COLO668 (cell line): Measurements from ENCODE around the gene POLR2A.
"Not testable (repeated sequence)": the region's sequence is repeated elsewhere in the genome, so short reads cannot be mapped to it uniquely, and the experiment has no call there.

Experiments
- DNase-seq: peaks from one replicate; lab custom pipeline; 2025; ENCODE audit not compliant: unreplicated experiment; lab: John Stamatoyannopoulos, UW

The POLR2A gene

GRCh38 chr17:7478276-7479212 lies 5.6 kb upstream of the POLR2A start:
- peak; percentile 7 for DNase-seq

- DNase-seq: peak; percentile 57
These were observed 4.7 kb upstream of the POLR2A start, which contains the start of gene ZBTB4 for GRCh38 chr17:7479213-7480088. Gene ZBTB4 (minus strand): TSS chr17:7479631. CDS start chr17:7466801, 12,830 bp downstream.

- no peak for DNase-seq
These were observed 4.1 kb upstream of the POLR2A start for GRCh38 chr17:7480089-7480384.

GRCh38 chr17:7481275-7481674 lies 2.9 kb upstream of the POLR2A start, which contains the start of gene SLC35G6:
Gene SLC35G6 (plus strand): TSS chr17:7481446. CDS start chr17:7481517, 71 bp downstream.
- DNase-seq: not testable (repeated sequence)

- not testable (repeated sequence) for DNase-seq
These were observed 2.1 kb upstream of the POLR2A start for GRCh38 chr17:7481842-7482741.

- not testable (repeated sequence) for DNase-seq
These were observed 1.5 kb upstream of the POLR2A start for GRCh38 chr17:7482742-7483088.

- DNase-seq: peak; percentile 86
These were observed 705 bp upstream of the POLR2A start for GRCh38 chr17:7483255-7484066.

GRCh38 chr17:7484919-7485377 lies 782 bp downstream of the POLR2A start:
- DNase-seq: peak; percentile 8

- DNase-seq: no peak
These were observed 2.0 kb downstream of the POLR2A start for GRCh38 chr17:7486181-7486580.

- no peak for DNase-seq
These were observed 6.0 kb downstream of the POLR2A start for GRCh38 chr17:7490144-7490543.

- DNase-seq: no peak
These were observed 7.4 kb downstream of the POLR2A start for GRCh38 chr17:7491583-7491982.

- no peak for DNase-seq
These were observed 9.8 kb downstream of the POLR2A start for GRCh38 chr17:7493941-7494340.

- DNase-seq: no peak
These were observed 11.8 kb downstream of the POLR2A start for GRCh38 chr17:7495906-7496434.

- no peak for DNase-seq
These were observed 12.5 kb downstream of the POLR2A start for GRCh38 chr17:7496470-7497183.

GRCh38 chr17:7497228-7497627 lies 13.1 kb downstream of the POLR2A start:
- DNase-seq: no peak

- no peak for DNase-seq
These were observed 13.5 kb downstream of the POLR2A start for GRCh38 chr17:7497636-7498035.

GRCh38 chr17:7499161-7499560 lies 15.0 kb downstream of the POLR2A start:
- no peak for DNase-seq

- no peak for DNase-seq
These were observed 17.6 kb downstream of the POLR2A start for GRCh38 chr17:7501729-7502128.
